Hematopoietic multipotent progenitor cell treated with erythropoietin and hydrocortisone succinate and interleukin-3 and kit ligand, for 4 days (in vitro differentiated cells): ENCODE results near the gene C1QTNF6.
A peak's percentile ranks its signal among the peaks of the same experiment; 100 is the strongest.
"Not testable (repeated sequence)": the region's sequence is repeated elsewhere in the genome, so short reads cannot be mapped to it uniquely, and the experiment has no call there.

Source experiments
- DNase-seq: peaks from one replicate; pipeline ENCODE4 v3.0.0-alpha.2; 2015

C1QTNF6 gene

DNA sequence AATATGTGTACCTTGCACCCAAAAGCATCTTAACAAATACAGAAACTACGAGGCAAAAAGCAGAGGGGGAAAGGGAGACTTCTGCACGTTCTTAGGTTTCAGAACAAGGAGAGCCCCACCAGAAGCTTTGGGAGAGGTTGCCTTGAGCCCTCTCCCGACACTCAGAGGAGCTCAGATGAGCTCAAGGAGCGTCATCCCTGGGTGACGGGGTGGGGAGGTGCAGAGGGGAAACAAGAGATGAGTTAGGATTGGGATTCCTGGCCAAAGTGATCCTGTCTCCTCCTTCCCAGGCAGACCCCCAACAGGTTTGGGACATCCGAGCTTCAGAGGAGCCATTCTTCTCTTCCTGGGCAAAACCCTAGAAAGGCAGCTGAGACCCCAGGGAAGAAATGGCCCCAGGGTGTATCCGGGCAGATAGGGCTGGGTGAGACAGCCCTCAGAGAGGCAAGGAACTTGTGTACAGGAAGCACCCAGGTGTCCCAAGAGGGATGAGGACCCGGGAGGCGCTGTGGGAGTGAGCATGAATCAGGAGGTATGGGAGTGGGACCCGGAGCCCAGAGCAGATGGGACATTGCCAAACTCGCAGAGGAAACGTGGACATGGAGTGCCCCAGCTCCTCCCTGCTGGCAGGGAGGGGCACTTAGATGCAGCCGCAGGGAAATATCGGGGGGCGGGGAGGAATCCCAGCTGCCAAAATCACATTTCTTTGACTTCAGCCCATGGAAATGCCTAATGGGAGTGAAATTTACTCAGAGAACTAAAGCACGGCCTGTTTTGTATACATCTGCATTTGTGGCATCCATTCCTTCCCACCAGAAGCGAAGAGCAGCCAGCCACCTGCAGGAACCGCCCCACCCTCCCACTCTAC lies 12.4 kb downstream of the C1QTNF6 start:
- DNase-seq: no peak

GRCh38 chr22:37174964-37175363 lies 13.1 kb downstream of the C1QTNF6 start:
- no peak for DNase-seq

DNA sequence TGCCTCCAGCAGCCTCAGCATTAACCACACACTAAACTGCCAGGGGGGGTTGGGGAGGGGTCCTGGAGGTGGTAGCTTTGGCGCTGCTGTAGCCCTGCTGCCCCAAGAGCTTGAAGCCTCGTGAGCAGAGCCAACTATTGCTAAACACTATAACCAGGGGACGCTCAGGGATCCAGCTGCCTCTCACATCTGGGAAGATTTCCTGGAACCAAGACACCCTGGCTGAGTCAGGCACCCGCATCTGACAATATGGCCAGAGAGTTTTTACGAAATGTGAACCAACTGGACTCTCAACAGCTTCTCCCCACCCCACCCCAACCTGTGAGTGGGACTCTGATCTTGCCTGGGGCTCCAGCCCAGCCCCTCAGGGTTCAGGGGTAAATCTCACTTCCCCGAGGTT lies 14.3 kb downstream of the C1QTNF6 start:
- no peak for DNase-seq

- no peak for DNase-seq
Measured at GRCh38 chr22:37172266-37173245, 15.5 kb downstream of the C1QTNF6 start.

DNA sequence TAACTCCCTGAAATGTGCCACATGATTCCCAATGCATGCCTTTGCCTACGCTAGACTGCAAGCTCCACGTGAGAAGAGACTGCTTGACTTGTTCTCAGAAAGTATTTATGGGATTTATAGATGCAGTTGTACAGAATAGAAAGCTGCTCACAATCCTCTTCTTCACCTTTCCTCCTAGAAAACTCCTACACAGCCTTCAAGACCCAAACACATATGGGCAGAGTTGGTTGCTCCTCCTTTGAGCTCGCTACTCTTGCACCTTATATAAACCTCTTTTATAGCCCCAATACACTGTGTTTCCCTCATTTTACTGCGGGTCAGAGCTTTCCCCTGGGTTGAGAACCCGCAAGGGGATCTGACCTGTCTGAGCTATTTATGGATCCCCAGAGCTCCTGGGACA lies 16.4 kb downstream of the C1QTNF6 start:
- DNase-seq: no peak

DNA sequence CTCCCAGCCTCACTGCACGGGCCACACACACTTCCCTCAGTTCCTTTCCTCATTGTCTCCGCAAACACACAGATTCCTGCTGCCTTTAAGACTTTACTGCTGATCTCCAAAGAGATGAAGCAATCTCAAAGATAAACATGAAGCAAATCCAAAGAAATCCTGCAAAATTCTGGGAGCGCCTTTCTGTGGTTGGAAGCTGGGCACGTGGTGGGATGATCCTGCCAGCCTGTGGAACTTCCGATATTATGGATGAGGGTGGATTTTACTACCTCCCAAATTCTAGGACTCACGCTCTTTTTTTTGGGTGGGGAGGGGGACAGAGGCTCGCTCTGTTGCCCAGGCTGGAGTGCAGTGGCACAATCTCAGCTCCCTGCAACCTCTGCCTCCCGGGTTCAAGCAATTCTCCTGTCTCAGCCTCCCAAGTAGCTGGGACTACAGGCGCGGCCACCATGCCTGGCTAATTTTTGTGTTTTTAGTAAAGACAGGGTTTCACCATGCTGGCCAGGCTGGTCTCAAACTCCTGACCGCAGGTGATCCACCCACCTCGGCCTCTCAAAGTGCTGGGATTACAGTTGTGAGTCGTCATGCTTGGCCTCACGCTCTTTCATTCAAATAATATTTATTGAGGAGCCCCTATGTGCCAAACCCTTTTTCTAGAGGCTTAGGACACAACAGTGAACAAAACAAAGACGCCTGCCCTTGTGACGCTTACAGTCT lies 17.2 kb downstream of the C1QTNF6 start:
- not testable (repeated sequence) for DNase-seq

DNA sequence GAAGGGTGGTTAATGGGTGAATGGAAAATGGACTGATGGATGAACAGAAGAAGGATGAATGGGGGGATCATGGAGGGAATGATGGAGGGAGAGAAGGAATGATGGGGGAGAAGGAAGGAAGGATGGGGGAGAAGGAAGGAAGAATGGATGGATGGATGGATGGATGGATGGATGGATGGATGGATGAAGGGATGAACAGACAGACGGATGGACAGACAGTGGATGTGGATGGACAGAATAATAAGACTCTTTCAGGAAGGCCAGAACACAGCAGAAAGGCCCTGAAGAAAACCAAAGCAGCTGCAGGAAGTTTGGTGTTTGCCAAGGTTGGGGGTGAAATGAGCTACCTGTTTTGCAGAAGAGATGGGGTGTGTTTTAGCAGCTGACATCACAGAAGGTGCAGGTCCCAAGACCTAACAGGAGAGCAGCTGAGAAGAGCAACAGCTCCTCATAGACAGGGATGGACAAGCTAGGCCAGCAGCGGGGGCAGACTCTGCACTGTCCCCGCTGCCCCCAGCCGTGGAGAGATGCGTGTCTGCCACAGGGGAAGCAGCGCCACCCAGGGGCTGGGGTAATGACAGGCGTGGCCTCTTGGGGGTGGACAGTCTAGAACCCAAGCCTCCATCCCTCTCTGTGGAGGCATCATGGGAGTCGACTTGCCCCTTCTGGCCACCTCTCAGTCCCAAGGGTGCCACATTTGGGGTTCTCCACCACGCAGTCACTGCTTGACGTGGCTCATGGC lies 17.9 kb downstream of the C1QTNF6 start:
- DNase-seq: no peak

GRCh38 chr22:37169406-37169805 lies 18.6 kb downstream of the C1QTNF6 start:
- DNase-seq: no peak

DNA sequence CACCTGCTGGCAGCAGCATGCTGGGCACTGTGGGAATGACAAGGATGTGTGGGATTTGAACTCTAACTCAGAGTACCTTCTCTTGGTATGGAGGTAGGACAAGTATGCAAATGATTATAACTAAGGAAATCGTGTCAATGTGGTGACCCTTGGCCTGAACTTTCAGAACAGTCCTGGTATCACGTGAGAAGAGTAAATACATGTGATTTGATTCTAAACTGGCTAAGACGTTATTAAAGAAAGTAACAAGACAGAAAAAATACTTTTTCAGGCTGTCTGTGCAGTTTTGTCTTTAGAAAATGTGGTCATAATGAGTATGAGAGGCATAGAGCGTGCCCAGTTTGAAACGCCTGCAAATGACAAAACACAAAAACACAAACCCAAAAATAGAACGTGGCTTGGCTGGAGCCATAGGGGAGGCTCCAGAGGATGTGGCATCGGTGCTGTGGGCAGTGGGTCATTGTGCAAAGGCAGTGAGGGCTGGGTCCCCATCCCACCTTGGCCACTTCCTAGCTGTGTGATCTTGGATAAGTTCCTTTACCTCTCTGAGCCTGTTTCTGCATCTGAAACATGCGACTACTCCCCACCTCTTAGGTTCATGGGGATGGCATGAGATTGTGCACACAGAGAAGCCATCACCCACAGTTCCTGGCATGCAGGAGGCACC lies 19.9 kb downstream of the C1QTNF6 start:
- DNase-seq: no peak

GRCh38 chr22:37167176-37167980 lies 20.7 kb downstream of the C1QTNF6 start:
- no peak for DNase-seq

- DNase-seq: peak; percentile 89
Measured at GRCh38 chr22:37166675-37167066, 21.4 kb downstream of the C1QTNF6 start.

DNA sequence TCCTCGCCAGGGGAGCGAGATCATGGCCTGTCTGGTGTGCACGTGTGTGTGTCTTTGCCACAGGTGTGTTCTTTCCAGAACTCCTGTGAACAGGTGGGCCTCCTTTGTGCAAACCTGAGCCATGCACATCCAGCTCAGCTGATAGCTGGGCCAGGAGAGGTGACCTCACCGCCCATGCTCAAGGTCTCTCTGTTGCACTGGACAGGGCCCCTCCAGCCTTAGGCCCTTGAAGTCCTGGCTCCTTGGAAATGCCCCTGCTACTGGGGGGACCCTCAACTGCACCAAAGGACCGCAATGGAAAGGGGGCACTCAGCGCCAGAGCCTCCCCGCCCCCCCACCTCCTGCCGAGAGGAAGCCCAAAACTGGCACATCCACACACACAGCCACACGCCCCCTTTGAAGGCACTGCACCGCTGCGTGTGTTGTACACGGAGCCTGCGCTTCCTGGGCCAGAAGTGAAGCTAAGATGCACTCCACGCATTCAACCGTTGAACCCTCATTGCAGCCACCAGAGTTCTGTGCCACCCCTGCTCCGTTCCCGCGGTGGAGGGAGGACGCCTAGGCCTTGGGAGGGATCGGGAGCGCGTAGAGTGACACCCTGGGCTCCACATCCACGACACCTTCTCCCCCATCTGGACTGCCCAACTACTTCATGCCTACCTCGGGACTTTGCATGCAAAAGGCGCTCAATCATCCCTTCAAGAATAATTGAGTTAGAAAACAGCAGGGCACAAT lies 21.9 kb downstream of the C1QTNF6 start:
- no peak for DNase-seq

GRCh38 chr22:37165066-37165465 lies 23.0 kb downstream of the C1QTNF6 start:
- DNase-seq: no peak

DNA sequence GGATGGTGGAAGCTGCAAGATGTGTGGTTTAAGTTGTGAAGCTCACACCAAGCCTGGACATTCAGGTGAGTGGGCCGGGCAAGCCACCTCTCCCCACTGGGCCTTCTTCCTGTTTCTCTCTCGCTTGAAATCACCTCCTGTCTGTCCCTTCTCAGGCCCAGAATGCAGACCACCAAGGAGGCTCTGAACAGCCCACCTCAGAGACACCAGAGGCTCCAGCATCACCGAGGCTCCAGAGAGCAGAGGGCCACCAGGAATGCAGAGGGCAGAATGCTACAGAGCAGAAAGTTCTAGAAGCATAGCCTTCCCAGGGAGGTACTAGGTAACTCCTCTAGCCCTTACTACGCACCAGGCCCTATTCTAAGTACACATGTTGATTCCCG lies 23.6 kb downstream of the C1QTNF6 start:
- DNase-seq: no peak

DNA sequence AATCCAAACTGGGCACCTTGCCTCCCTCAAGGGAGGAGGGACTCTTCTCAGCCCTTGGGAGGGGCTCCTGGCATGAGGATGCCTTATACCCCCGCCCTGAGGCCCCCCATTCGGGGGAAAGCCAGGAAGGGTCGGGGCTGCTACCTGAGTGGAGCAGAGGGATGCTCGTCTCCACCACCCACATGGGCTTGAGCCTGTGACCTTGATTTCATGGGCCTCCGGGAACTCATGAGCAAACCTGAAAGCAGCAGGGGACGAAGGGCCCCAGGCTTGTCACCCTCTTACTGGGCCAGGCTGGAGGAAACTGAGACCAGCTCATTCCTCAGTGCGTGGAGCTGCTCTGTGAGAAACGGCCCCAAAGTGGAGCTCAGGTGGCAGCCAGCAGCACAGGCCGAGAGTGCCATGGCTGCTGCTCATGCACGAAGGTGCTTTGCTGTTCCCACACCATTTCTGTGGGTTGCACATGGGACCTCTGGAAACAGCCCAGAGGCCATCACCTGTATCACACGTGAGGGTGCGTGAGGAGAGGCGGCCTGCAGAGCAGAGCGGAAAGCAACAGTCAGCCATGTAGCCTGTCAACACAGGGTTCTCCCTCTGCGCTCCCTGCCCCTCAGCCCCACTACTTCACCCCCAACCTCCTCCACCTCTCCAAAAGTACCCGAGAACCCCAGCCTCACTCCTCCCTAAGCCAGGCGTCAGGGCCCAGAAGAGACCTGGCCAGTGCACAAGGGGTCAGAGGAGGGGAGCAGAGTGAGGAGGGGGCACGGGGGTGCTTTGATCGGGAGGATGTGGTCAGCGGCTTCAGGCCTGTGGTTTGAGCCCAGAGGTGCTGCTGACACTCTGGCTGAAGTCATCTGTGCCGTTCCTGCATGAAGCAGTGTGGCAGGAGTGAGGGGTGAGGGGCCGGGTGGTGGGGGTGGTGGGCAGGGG lies 24.2 kb downstream of the C1QTNF6 start:
- no peak for DNase-seq

- DNase-seq: no peak
Measured at GRCh38 chr22:37163096-37163489, 25.0 kb downstream of the C1QTNF6 start.

- no peak for DNase-seq
Measured at GRCh38 chr22:37162221-37163095, 25.6 kb downstream of the C1QTNF6 start.

DNA sequence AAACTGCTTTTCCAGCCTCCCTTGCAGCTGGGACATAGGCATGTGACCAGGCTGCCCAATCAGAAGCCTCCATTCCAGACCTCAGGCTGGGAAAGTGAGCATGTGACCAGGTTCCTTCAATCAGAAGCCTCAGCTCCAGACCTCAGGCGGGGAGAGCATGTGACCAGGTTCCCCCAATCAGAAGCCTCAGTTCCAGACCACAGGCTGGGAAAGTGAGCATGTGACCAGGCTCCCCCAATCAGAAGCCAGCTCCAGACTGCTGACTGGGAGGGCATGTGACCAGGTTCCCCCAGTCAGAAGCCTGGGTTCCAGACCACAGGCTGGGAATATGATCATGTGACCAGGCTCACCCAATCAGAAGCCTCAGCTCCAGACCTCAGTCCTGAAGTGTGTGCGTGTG lies 26.6 kb downstream of the C1QTNF6 start:
- peak; percentile 35 for DNase-seq
